ENCODE measurements around the gene ERFE.
A peak's percentile ranks its signal among the peaks of the same experiment; 100 is the strongest.

Gene ERFE

DNA sequence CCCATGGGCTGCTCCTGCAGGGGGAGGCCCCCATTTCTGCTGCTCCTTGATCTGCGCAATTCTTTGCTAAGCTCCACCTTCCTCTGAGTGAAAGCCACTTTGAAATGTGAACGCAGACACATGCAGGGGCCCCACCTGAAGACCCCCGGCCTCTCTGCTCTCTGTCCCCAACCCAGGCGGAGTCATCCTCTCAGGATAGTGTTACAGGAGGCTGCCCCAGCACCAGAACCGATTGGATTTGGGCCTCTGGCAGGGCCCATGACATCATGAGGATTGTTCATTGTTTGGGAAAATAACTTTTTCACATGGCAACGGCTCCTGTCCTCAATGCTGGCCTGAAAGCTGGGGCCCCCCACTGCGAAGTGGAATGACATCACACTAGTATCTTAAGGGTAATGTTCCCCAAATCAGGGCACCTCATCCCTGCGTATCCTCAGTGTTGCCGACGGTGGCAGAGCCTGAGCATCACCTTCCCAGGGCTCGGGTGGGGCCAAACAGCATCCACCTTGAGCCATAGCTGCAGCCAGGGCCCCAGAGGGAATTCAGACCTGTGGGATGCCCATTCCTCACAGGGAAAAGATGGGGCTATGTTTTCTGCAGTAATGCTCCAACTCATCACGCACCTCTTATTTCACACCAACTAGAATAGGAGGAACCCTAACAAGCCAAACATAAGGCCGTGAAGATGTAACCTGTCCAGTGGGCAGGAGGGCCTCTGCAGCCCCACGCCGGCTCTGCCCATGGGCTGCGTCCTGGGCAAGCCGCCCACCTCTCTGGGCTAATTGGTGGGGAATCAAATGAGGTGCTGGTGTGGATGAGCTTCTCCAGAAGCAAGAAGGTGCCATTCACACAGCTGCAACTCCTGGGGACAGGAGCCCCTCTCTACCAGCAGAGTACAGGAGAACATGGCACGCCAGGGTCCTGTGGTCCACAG is 2.7 kb upstream of the ERFE start:
- peak; percentile 30 for DNase-seq (ENCODE audit: low read depth)

DNA sequence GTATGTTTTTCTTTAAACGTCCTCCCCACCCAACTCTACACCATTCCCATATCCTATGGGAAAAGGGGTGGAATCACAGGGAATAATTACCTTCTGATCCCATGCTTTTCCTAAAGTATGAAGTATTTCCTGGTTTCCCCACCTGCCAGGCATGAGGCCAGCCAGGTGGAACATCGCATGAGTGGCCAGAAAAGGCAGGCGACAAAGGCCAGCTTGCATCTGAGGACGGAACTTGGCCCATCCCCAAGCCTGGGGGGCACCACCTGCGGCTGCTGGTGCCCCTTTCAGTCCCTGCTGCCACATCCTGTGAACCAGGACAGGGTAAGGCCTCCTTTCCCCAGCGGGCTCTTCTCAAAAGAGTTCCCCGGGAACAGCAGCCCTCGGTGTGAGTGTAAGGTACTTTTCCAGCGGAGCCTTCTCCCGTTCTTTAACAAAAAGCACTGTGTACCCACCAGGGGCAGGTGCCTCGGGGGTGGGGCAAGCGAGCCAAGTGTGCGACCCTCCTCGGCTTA is 1.2 kb upstream of the ERFE start:
- no peak for DNase-seq (ENCODE audit: low read depth)

DNA sequence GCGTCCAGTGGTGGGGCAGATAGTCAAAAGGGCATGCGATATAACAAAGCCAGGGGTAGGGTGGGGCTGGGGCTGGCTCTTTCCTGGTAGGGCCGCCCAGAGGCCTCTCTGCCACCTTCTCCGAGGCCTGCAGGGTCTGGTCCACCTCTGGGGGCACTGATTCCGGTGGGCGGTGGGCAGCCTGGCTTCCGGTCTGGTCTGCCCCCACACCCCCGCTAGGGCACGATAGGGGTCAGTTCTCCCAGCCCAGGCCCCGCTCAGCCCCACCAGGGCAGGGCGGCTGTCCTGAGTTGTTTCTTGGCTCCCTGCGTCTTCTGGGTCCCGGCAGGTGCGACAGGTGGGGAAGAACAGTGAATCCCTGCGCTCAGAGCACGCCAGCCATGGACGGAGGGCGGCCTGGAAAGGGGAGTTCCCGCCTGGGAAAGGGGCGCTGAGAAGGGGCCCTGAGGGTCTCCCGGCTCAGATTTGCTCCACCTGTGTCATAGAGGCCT is 707 bp upstream of the ERFE start:
- DNase-seq (ENCODE audit: low read depth): no peak

DNA sequence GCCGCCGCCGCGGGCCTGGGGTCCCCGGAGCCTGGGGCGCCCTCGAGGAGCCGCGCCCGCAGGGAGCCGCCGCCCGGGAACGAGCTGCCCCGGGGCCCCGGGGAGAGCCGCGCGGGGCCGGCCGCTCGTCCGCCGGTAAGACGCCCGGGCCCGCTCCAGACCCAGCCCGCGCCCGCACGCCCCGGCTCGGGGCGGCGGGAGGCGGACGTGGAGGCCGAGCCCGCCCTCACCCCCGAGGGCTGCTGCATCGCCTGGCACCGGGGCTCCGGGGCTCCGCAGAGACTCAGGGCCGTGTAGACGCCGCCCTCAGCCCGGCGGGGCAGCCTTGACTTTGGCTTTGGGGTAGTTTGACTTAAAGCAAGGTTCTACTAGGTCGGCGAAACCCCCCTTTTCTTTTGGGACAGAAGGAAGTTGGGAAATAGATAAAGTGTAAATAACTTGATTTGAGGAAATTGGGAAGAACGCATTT is 335 bp downstream of the ERFE start:
- DNase-seq (ENCODE audit: low read depth): no peak

DNA sequence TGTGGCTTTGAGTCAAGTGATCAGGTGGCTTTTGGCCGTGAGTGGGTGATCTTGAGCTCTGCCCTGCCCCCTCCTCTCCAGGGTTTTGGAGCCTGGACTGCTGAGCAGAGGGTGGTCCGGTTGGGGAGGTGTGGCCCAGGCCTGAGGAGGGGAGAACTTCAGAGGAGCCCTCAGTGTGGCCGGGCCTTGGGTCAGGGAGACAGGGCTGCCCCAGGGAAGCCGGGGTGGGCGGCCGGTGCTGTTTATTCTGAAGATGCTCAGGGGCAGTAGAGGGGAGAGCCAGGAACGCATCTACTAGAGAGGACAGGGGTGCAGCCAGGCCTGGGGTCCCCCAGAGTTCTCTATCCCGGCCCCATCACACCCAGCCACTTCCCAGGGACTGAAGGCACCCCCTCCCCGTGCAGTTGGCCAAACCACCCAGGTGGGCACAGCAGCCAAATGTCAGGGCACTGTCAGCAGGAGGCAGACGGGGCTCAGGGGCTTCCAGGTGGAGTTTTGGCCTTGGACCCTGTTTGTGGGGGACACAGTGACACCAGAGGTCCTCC is 963 bp downstream of the ERFE start:
- DNase-seq (ENCODE audit: low read depth): no peak

DNA sequence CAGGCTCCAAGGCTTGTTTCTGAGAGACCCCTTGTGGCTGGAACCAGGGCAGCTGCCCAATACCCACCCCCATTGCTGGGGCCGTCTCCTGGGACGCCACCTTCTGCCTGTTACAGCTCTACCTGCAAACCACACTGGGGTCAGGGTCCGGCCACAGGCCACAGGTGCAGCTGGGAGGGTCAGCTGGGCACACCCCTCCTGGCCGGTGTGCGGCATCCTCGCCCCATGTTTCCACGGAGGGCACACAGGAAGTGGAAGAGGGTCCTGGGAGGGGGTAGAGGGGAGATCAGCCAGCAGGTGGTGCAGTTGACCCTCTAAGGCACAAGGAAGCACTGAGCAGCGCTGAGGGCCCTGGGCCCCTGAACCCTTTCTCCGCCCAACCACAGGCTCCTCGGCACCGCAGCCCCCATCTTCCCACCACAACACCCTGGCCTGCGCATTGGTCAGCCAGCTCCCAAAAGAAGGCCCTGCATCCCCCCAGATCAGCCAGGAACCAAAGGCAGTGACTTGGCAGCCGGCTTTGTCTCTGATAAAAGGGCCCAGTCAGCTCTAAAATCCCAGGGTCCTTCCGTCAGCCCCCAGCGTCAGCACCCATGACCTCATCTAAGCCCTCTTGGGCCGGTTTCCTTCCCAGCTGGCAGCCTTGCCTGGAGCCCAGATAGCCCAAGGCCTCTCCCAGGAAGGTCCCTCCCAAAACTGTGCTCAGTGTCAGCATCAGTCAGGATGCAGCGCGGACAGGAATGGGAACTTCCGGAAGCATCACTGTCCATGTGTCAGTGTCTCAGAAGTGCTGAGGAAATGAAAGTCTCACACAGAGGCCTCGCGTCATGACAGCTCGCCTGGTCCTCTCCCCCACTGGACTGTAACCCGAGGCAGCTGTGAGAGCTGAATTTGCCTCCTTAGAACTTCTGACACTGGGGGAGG is 1.7 kb downstream of the ERFE start:
- DNase-seq (ENCODE audit: low read depth): peak; percentile 18

DNA sequence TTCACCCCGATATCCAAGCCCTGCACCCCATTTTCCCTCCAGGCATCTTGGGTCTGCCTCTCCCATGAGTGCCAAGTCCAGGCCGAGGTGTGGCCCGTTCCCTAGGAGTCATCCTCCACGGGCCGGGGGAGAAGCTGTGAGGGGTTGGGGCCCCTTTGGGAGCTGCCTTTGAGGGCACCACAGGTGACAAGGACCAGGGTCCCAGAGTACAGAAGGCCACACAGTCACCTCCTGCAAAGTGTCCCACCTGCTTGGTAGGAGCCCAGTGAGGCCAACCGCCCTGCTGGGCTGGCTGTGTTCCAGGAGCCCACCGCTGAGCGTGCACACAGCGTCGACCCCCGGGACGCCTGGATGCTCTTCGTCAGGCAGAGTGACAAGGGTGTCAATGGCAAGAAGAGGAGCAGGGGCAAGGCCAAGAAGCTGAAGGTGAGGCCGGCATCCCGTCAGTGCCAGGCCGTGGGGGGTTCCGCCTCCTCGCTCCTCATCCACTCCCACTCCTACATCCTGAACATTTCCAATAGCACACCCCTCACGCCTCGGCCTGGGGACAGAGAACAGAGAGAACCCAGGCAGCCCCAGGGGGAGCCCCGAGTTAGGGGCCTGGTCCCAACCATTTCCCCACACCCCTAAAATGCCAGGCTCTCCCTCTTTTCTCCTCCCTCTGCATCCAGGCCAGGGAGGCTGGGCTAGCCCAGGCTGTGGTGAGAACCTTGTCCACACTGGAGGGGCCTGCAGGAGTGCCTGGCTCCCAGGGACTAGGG is 2.7 kb downstream of the ERFE start:
- DNase-seq (ENCODE audit: low read depth): no peak

DNA sequence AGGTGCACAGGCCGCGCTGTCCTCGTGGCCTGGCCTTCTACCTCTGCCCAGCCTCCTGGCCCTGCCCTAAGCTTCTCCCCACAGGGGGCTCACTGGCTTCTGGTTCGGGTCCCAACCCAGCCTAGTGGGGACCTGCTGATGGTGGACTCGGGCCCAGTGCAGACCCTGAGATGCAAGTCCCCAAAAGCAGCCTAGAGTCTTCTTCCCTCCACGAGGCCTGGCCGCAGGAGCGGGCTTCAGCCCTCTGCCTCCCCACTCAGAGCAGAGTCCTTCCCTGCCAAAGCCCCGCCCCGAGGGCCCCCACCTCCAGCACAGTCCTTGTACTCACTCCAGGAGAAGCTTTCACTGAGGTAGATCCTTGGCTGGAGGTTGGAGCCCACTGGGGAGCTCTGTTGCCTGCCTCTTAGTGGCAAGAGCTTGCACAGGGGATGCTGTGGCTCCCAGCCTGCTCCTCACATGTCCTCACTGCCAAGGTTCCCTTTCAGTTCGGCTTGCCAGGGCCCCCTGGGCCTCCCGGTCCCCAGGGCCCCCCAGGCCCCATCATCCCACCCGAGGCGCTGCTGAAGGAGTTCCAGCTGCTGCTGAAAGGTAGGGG is 3.6 kb downstream of the ERFE start:
- no peak for DNase-seq (ENCODE audit: low read depth)

DNA sequence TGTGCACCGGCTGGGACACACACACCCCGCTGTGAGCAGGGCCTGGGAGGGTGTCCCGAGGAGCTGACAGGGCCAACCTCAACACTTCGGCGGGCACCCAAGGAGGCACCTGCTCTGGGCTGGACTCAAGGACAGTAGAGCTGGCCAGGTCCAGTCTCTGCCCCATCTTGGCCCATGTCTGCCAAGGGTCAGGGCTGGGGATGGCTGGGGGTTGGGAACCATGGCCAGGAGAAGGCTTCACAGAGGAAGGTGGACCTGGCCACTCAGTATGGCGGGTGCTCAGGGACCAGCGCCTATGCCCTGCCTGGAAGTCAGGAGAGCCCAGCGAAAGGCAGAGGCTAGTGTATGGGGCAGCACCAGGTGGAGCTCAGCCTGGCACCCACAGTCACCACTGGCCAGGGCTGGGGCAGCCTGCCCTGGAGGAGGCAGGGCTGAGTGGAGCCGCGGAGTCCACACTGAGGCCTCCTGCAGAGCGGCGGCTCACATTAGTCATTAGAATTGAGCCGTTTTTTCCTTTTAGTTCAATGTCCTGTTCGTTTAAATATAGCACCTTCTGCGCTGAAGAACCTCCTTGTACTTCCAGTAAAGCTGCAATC is 4.2 kb downstream of the ERFE start:
- DNase-seq (ENCODE audit: low read depth): peak; percentile 50

DNA sequence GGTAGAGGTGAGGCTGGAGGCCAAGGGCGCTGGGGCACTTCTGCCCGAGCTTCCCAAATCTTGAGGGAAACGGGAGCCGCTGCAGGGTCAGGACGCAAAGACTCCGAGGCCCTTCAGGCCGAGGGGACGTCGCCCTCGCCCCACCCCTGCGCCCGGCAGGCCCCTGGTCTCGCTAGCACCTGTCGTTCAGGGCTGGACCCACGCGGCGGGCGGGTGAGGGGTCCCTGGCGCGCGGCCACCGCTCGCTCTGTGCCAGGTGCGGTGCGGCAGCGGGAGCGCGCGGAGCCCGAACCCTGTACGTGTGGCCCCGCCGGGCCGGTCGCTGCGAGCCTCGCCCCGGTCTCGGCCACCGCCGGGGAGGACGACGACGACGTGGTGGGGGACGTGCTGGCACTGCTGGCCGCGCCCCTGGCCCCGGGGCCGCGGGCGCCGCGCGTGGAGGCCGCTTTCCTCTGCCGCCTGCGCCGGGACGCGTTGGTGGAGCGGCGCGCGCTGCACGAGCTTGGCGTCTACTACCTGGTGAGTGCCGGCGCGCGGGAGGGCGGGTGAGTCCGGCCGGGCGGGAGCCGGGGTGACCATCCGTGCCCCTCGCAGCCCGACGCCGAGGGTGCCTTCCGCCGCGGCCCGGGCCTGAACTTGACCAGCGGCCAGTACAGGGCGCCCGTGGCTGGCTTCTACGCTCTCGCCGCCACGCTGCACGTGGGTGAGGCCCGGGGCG is 4.9 kb downstream of the ERFE start:
- DNase-seq (ENCODE audit: low read depth): peak; percentile 15

DNA sequence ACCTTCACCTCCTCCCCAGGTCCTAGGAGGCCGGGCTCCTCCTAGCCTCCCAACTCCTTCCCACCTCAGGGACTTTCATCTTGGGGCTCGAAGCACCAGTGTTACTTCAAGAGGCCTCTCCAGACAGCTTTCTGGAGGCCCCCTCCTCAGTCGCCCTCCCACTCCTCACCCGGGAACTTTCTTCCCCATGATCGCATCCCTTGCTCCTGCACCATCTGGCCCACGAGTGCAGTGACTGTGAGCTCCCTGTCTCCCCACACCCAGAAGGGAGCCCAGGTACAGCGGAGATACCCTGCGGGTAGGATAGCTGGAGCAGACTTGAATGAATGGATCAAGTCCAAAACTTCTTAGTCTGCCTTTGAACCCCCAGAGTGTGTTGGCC is 6.1 kb downstream of the ERFE start:
- no peak for DNase-seq (ENCODE audit: low read depth)

DNA sequence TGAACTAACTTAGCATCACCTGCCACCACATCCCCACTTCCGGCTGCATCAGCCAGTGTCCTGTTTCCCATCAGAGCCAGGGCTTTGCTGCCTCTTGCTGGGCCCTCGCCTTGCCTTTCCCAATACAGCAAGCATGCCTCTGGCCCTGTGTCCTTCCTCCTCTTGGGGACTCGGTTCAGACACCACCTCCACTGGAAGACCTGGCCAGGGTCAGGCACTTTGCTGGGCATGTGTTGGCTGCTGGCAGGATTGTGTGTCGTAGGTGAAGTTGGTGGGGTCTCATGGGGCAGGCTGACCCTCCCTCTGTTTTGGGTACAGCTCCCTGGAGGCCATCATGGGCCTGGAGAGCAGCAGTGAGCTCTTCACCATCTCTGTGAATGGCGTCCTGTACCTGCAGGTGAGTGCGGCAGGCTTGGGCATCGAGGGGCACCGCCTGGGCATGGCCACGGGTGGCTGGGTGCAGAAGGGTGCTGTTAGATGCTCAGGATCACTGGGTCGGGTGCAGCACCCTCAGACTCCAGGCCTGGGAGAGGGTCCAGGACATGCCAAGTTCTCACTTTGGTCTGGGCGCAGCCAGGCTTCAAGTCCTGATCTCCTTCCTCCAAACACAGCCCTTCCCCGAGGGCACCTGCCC is 6.6 kb downstream of the ERFE start:
- no peak for DNase-seq (ENCODE audit: low read depth)

DNA sequence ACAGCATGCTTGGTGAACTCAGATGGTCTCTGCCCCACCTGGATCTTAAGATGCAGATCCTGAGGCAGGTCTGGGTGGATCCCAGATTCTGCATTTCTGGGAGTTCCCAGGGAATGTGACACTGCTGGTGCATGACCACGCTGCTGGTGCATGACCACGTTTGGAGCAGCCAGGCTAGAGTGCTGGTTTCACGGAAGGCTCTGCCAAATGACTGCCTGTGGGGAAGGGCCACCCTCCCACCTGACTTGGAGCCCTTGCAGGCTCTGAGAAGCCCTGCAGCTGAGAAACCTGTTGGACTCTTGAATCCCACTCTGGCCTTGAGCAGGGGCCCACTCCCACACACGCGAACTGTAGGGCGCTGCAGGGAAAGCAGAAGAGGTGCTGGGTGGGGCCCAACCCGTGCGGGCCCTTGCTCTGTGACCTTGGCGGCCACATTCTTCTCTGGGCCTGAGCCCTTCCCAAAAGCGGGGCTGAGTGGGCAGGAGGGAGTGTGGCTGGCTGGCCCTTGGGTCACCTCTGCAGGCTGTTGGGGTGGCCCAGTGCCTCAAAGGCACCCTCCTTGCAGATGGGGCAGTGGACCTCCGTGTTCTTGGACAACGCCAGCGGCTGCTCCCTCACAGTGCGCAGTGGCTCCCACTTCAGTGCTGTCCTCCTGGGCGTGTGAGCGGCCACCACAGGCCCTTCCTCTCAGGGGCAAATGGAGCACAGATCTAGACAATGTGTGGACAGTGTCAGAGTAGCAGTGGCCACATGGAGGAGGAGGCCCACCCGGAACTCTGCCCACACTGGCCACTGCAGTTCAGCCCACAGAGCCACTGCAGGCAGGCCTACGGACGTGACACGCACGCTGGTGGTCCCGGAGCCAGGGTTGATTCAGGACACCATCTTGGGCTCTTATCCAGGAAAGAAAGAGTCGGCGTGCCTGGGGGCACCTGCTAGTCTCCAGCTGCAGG is 7.9 kb downstream of the ERFE start:
- DNase-seq (ENCODE audit: low read depth): no peak

DNA sequence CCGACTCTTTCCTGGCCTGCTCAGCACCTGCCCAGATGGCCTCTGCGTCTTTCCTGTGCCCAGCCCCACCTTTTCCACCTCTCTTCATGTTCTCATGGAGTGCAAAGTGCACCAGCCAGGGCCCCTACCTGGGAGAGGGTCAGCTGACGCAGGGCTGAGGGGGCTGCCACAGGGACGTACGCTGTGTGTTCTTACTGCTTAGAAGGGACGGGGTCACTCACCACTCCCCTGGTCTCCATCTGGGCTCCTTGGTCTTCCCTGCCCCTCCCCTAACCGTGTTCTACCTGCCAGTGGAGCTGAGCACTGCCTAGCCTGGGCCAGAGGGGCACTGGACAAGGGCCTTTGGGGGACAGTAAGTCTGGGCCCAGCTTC is 8.6 kb downstream of the ERFE start:
- DNase-seq (ENCODE audit: low read depth): no peak

DNA sequence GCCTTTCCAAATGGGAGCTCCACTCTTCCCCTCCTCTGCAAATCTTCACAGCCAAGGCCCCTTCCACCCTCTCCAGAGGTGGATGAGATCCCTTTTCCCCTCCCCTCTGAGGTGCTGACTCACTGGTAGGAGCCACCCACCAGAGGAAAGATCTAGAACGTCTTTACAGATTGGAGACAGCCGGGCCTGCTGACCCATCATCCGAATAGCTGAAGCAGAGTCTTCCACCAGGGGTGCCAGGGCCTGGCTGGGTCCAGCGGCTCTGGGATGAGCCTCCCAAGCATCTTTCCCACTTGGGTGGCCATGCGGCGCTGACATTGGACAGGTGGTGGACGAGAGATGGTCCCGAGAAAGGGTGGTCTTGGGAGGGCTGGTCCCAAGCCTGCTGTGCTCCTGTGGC is 9.0 kb downstream of the ERFE start:
- DNase-seq (ENCODE audit: low read depth): peak; percentile 49

DNA sequence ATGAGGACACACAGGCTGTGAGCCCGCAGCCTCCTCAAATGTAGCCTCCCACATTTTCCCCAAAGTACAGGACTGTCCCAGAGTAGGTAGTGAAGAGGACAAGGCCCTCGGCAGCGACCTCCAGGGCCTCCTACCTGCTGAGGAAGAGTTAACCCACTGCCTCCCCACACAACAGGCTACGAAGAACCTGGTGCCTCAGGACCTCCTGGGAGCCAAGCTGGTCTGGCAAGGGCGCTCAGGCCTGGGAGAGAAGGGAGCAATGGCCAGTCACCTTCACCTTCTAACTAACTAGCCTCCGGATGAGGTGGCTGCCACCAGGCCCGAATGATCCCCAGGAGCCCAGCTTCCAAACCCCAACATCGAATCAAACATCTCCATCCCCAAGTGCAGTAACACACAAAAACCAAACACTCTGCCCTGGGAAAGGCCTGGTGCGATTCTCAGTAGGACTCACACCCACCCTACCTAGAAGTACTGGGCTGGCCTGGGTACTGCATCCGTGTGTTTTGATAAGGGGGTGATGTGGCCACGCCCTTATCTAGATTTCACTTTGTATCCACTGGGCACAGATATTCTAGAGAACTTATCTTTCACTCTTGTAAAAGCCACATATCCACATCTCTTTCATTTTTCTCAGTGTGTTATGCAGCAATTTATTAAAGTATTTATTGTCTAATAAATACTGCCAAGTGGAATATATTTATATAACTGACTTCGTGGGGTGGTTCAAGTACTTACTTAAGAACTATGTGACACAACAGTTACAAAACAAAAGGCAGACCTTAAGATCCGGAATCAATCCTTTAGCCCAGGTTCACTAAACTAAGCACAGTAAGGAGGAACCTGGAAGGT is 9.7 kb downstream of the ERFE start:
- no peak for DNase-seq (ENCODE audit: low read depth)

DNA sequence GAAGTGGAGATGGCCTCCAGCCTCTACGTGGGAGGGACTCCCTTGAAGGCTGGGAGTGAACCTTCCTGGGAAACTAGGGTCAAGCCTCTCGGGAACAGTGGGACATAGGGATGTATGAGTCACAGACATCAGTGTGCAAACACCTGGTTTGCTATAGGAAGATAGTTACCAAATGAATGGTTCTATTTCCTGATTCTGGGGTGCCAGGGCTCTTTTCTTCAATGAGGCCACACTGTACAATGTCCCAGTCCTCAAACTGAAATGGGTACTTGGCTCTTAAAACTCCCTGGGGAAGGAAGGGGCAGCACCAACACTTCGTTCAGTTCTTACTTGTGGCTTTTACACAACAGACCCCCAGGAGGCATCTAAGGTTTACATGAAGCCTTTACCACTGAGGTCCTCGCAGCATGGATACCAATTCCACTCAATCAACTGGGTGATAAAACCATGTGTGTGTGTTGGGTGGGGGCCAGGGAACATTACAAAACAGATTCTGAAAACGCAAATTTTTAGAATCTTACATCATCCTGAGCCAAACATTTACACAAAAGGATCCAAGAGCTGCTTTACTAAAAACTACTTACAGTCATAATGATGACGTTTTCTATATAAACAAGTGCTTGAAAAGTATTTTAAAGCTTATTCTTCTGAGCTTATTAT is 10.4 kb downstream of the ERFE start:
- DNase-seq (ENCODE audit: low read depth): peak; percentile 96
